H1 (cell line): Measurements from ENCODE around the gene USP20. TPM values are rescaled to one million over a fixed set of nuclear protein-coding genes. Genes with fewer than 3 reads are reported as not detected.

Experiments used
- CTCF ChIA-PET: fragments of 300-600 bp; sonication (Branson Sonifier 250); formaldehyde crosslinking; loops from one replicate; lab custom pipeline; 2021; ENCODE audit not compliant: partially characterized antibody; lab: Charles Lee
- POLR2A ChIA-PET: fragments of 300-600 bp; sonication (Branson Sonifier 250); formaldehyde crosslinking; loops from one replicate; lab custom pipeline; 2021; ENCODE audit warnings: inconsistent platforms; ENCODE audit not compliant: partially characterized antibody; lab: Charles Lee
- DNase-seq, 2 experiments: peaks; one replicate each; pipeline versions ENCODE4 v3.0.0 to v3.0.0-alpha.2; 2010 to 2022; ENCODE audit warnings: low spot score in 2 of 2, low read depth in 1 of 2, mixed read lengths in 1 of 2
- FAIRE-seq: peaks from 2 replicates; lab custom pipeline; 2011; peaks lifted over from hg19 to GRCh38; lab: Jason Lieb, UNC
- H2AFZ ChIP-seq: 2 replicates; pipeline ENCODE4 v1.8.1; 2012; ENCODE audit warnings: low read length, inconsistent platforms
- H2AK5ac ChIP-seq: 2 replicates; pipeline ENCODE4 v1.6.1; 2013; ENCODE audit warnings: low read depth, low read length
- H2BK120ac ChIP-seq: replicated peaks from 2 replicates; pipeline ENCODE3; 2013; ENCODE audit warnings: low read depth, low read length, inconsistent platforms
- H2BK12ac ChIP-seq: 2 replicates; pipeline ENCODE4 v1.6.1; 2013; ENCODE audit warnings: low read depth, low read length
- H2BK15ac ChIP-seq: 2 replicates; pipeline ENCODE4 v1.6.1; 2013; ENCODE audit warnings: low read length
- H2BK20ac ChIP-seq: 2 replicates; pipeline ENCODE4 v1.6.1; 2013; ENCODE audit warnings: low read length
- H2BK5ac ChIP-seq: 2 replicates; pipeline ENCODE4 v1.6.1; 2013; ENCODE audit warnings: low read depth, low read length
- H3K14ac ChIP-seq: 2 replicates; pipeline ENCODE4 v1.6.1; 2013; ENCODE audit warnings: inconsistent platforms; ENCODE audit not compliant: insufficient read length
- H3K18ac ChIP-seq: 2 replicates; pipeline ENCODE4 v1.6.1; 2013; ENCODE audit warnings: low read length; ENCODE audit errors: extremely low read depth
- H3K23ac ChIP-seq: 2 replicates; pipeline ENCODE4 v1.6.1; 2013; ENCODE audit warnings: inconsistent platforms; ENCODE audit not compliant: insufficient read length
- H3K23me2 ChIP-seq: 2 replicates; pipeline ENCODE4 v1.6.1; 2013; ENCODE audit warnings: low read depth, low read length
- H3K27ac ChIP-seq: 2 replicates; pipeline ENCODE4 v1.6.1; 2011; ENCODE audit warnings: low read depth, low read length, inconsistent platforms
- H3K27me3 ChIP-seq, 4 experiments: replicated peaks in 1 of 4; 1 replicate in 1 of 4; 2 replicates in 3 of 4; pipeline versions ENCODE4 v1.6.1 to v1.8.1; 2011 to 2013; ENCODE audit warnings: low read length in 3 of 4, mild to moderate bottlenecking in 3 of 4, inconsistent platforms in 2 of 4, mixed read lengths in 2 of 4, moderate library complexity in 1 of 4; ENCODE audit not compliant: control insufficient read depth in 3 of 4, insufficient read depth in 3 of 4; ENCODE audit errors: extremely low read depth in 1 of 4
- H3K36me3 ChIP-seq, 4 experiments: 2 replicates each; pipeline versions ENCODE4 v1.6.1 to v1.8.1; 2011 to 2013; ENCODE audit warnings: mild to moderate bottlenecking in 4 of 4, low read length in 3 of 4, moderate library complexity in 2 of 4, control low read depth in 1 of 4, inconsistent platforms in 1 of 4; ENCODE audit not compliant: insufficient read depth in 4 of 4, control insufficient read depth in 2 of 4
- H3K4ac ChIP-seq: replicated peaks from 2 replicates; pipeline ENCODE3; 2013; ENCODE audit warnings: low read length, low read depth, mixed read lengths, inconsistent platforms; ENCODE audit not compliant: insufficient read length
- H3K4me1 ChIP-seq, 4 experiments: replicated peaks in 1 of 4; 1 replicate in 1 of 4; 2 replicates in 3 of 4; pipeline versions ENCODE4 v1.6.1 to v1.8.1; 2011 to 2013; ENCODE audit warnings: low read length in 3 of 4, inconsistent platforms in 2 of 4, mixed read lengths in 1 of 4; ENCODE audit not compliant: insufficient read depth in 4 of 4, control insufficient read depth in 3 of 4
- H3K4me2 ChIP-seq, 2 experiments: 2 replicates each; pipeline versions ENCODE4 v1.6.1 to v1.8.1; 2011 to 2013; ENCODE audit warnings: low read depth in 2 of 2, low read length in 2 of 2, control low read depth in 1 of 2, inconsistent platforms in 1 of 2, mild to moderate bottlenecking in 1 of 2; ENCODE audit not compliant: insufficient read depth in 1 of 2
- H3K4me3 ChIP-seq, 4 experiments: fragments of 200-600, 300-600 bp in 1 of 4; sonication (generic), shearing (Covaris generic), sonication (Bioruptor Twin) in 1 of 4; 2 replicates each; pipeline versions ENCODE4 v1.5.1 to v1.8.1; 2011 to 2016; ENCODE audit warnings: low read length in 4 of 4, low read depth in 3 of 4, control low read depth in 2 of 4, inconsistent platforms in 2 of 4, mild to moderate bottlenecking in 2 of 4, mixed read lengths in 1 of 4, moderate library complexity in 1 of 4; ENCODE audit not compliant: insufficient read depth in 2 of 4; ENCODE audit errors: extremely low read depth in 1 of 4
- H3K56ac ChIP-seq: replicated peaks from 2 replicates; pipeline ENCODE3; 2013; ENCODE audit warnings: low read depth, mild to moderate bottlenecking, mixed read lengths, low read length, inconsistent platforms; ENCODE audit not compliant: insufficient read length
- H3K79me1 ChIP-seq: 2 replicates; pipeline ENCODE4 v1.6.1; 2013; ENCODE audit warnings: low read depth, low read length, control low read depth
- H3K79me2 ChIP-seq, 2 experiments: 2 replicates each; pipeline versions ENCODE4 v1.6.1 to v1.8.1; 2012 to 2013; ENCODE audit warnings: low read length in 2 of 2, mild to moderate bottlenecking in 2 of 2, inconsistent platforms in 1 of 2; ENCODE audit not compliant: insufficient read depth in 2 of 2, control insufficient read depth in 1 of 2
- H3K9ac ChIP-seq, 4 experiments: replicated peaks in 1 of 4; 1 replicate in 1 of 4; 2 replicates in 3 of 4; pipeline versions ENCODE4 v1.6.1 to v1.8.1; 2011 to 2013; ENCODE audit warnings: low read depth in 3 of 4, low read length in 3 of 4, control low read depth in 2 of 4, mild to moderate bottlenecking in 2 of 4, moderate library complexity in 2 of 4, inconsistent platforms in 1 of 4; ENCODE audit errors: extremely low read depth in 1 of 4
- H3K9me3 ChIP-seq, 2 experiments: 2 replicates each; pipeline versions ENCODE4 v1.6.1 to v1.8.1; 2012 to 2013; ENCODE audit warnings: mild to moderate bottlenecking in 2 of 2, moderate library complexity in 2 of 2, control low read depth in 1 of 2, inconsistent platforms in 1 of 2, low read depth in 1 of 2, low read length in 1 of 2, mixed read lengths in 1 of 2; ENCODE audit not compliant: insufficient read depth in 2 of 2
- H4K20me1 ChIP-seq, 2 experiments: replicated peaks in 1 of 2; 2 replicates each; pipeline versions ENCODE3 to v1.8.1; 2011 to 2013; ENCODE audit warnings: inconsistent platforms in 2 of 2, low read length in 2 of 2, mild to moderate bottlenecking in 1 of 2; ENCODE audit not compliant: insufficient read depth in 2 of 2, control insufficient read depth in 1 of 2
- H4K5ac ChIP-seq: 2 replicates; pipeline ENCODE4 v1.6.1; 2013; ENCODE audit warnings: low read length, low read depth, mixed read lengths, inconsistent platforms; ENCODE audit not compliant: insufficient read length
- H4K8ac ChIP-seq: 2 replicates; pipeline ENCODE4 v1.8.0; 2013; ENCODE audit warnings: mild to moderate bottlenecking, moderate library complexity, low read length, inconsistent platforms; ENCODE audit not compliant: insufficient read depth; ENCODE audit errors: extremely low read depth
- H4K91ac ChIP-seq: replicated peaks from 2 replicates; pipeline ENCODE3; 2013; ENCODE audit warnings: low read length, mixed read lengths, inconsistent platforms; ENCODE audit not compliant: insufficient read length
- ASH2L ChIP-seq: fragments of 200-600, 300-600 bp; sonication (generic); IDR thresholded peaks from one replicate; pipeline ENCODE4 v1.7.1; 2017; ENCODE audit warnings: low read length
- GABPA ChIP-seq: IDR thresholded peaks from 2 replicates; pipeline ENCODE4 v1.6.1; 2011; ENCODE audit warnings: mild to moderate bottlenecking, low read length, moderate library complexity, borderline replicate concordance; ENCODE audit not compliant: insufficient read depth
- HDAC2 ChIP-seq, 2 experiments: fragments of 300-600 bp in 1 of 2; sonication (generic) in 1 of 2; IDR thresholded peaks; 2 replicates each; pipeline ENCODE4 v1.6.1; 2011 to 2012; ENCODE audit warnings: low read depth in 2 of 2, low read length in 2 of 2, mild to moderate bottlenecking in 2 of 2, moderate library complexity in 2 of 2, borderline replicate concordance in 1 of 2, inconsistent platforms in 1 of 2
- KDM5A ChIP-seq: fragments of 200-600 bp; IDR thresholded peaks from 2 replicates; pipeline ENCODE4 v1.7.1; 2012; ENCODE audit warnings: mild to moderate bottlenecking, low read length, inconsistent platforms, mixed read lengths
- NRF1 ChIP-seq: IDR thresholded peaks from 2 replicates; pipeline ENCODE4 v1.6.1; 2011; ENCODE audit warnings: mild to moderate bottlenecking, low read depth, low read length, improper control_type of control experiment
- POU5F1 ChIP-seq: IDR thresholded peaks from 2 replicates; pipeline ENCODE4 v1.6.1; 2011; ENCODE audit warnings: low read depth, mild to moderate bottlenecking, low read length, moderate library complexity
- RAD21 ChIP-seq, 2 experiments: IDR thresholded peaks in 1 of 2; conservative IDR thresholded peaks in 1 of 2; 2 replicates each; pipeline ENCODE4 v1.6.1; 2011; ENCODE audit warnings: low read depth in 2 of 2, low read length in 2 of 2, improper control_type of control experiment in 1 of 2, inconsistent platforms in 1 of 2, mild to moderate bottlenecking in 1 of 2, moderate library complexity in 1 of 2
- RNF2 ChIP-seq: fragments of 200-900, 300-1000 bp; sonication (generic); IDR thresholded peaks from 2 replicates; pipeline ENCODE4 v1.7.1; 2016; ENCODE audit warnings: borderline replicate concordance, low read depth, mild to moderate bottlenecking, antibody characterized with exemption, low read length; ENCODE audit not compliant: poor library complexity, severe bottlenecking; ENCODE audit errors: missing control alignments
- SIN3A ChIP-seq, 2 experiments: IDR thresholded peaks in 1 of 2; conservative IDR thresholded peaks in 1 of 2; 2 replicates each; pipeline ENCODE4 v1.6.1; 2011 to 2012; ENCODE audit warnings: low read length in 2 of 2, improper control_type of control experiment in 1 of 2, low read depth in 1 of 2, mild to moderate bottlenecking in 1 of 2
- SIX5 ChIP-seq: IDR thresholded peaks from 2 replicates; pipeline ENCODE4 v1.6.1; 2011; ENCODE audit warnings: mild to moderate bottlenecking, low read depth, low read length
- TEAD4 ChIP-seq: IDR thresholded peaks from 2 replicates; pipeline ENCODE4 v1.6.1; 2012; ENCODE audit warnings: low read depth, low read length, inconsistent platforms, mixed read lengths
- WGBS, 2 experiments: shearing (Covaris generic) in 1 of 2; methylation state at CpG; one replicate each; pipeline versions ENCODE4 v1.1.6 to v1.1.7; 2013 to 2015; ENCODE audit warnings: low lambda C conversion rate in 2 of 2, mixed read lengths in 2 of 2, inconsistent platforms in 1 of 2, low coverage in 1 of 2, missing lambda C conversion rate in 1 of 2; ENCODE audit not compliant: insufficient replicate concordance in 2 of 2, insufficient coverage in 1 of 2, insufficient read length in 1 of 2; ENCODE audit errors: extremely low coverage in 1 of 2, missing lambda C conversion rate in 1 of 2; 5-methylcytosine and 5-hydroxymethylcytosine counted together
- polyA plus RNA-seq, 7 experiments: library from polyadenylated mRNA; depleted of rRNA in 3 of 7; stranded (reverse) in 5 of 7; unstranded in 2 of 7; fragments of >200 nt in 5 of 7; fragments of 200-250 nt in 2 of 7; gene quantifications; 1 replicate in 5 of 7; 2 replicates in 1 of 7; 4 replicates in 1 of 7; pipeline versions ENCODE4 v1.2.1 to v1.2.3, GENCODE V29; 2011 to 2013; ENCODE audit warnings: missing spikeins in 2 of 7, mixed read lengths in 2 of 7
- total RNA-seq: library from RNA; stranded (reverse); fragmentation: NEBNext Ultra II Directional; extraction: Animal tissue kit (Norgen Biotek cat#: 25700); gene quantifications from 2 replicates; pipeline ENCODE4 v1.2.1, GENCODE V29; 2021
- TF ChIP-seq, protein P1 (sequence below): IDR thresholded peaks from 2 replicates; pipeline ENCODE4 v1.6.1; 2012; ENCODE audit warnings: inconsistent platforms

Gene USP20
- total and polyA plus RNA-seq, 2 of the 8 experiments (the other 6 are each of a cell fraction or from before 2014, with no cell fraction given), result 13.4 to 23.0 TPM

DNA sequence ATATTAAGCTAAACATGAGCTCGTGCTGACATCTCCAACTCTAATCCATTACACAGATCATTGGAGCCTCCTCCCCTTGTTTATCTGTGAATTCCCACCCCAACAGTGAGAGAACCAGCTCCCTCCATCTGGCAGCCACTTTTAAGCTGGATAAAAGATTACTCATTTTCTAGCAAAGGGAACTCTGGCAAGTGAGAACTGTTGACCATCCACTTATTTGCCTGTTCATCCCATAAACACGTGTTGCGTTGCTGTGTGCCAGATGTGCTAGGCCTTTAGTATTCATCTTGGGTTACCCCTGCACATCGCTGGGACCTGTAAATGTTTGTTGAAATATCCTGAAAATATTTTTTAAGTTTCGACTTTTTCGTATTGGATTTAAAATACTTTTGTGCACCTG, 8.9 kb upstream of the USP20 start:
- H3K14ac ChIP-seq, result no peak overlapping the region
- H2BK20ac ChIP-seq, result no peak overlapping the region
- CTCF ChIA-PET, result interaction anchor here (0.6 to 1.3 kb wide), 4 partner anchors 24 to 858 kb away, joined by 3 read pairs; no protein-coding TSS in a partner anchor
- no peak overlapping the region for H3K4me2 ChIP-seq
- H4K20me1 ChIP-seq, result peaks cover 2 to 6% of the 10 kb centered on the region in 2 experiments
- H2BK12ac ChIP-seq, result no peak overlapping the region
- H2BK5ac ChIP-seq, result no peak overlapping the region
- WGBS, 2 experiments, result 93% methylated on average over 6 of the region's 6 CpGs; no CpG with 5 or more reads in 1 of the 2 experiments
- no peak overlapping the region for H2BK120ac ChIP-seq
- no peak overlapping the region for H2BK15ac ChIP-seq
- DNase-seq (no peak), FAIRE-seq (no peak)
- H3K56ac ChIP-seq, result no peak overlapping the region
- H3K23ac ChIP-seq, result no peak overlapping the region
- H3K23me2 ChIP-seq, result peaks cover 5% of the 10 kb centered on the region; the same call in 1 of the 2 replicates
- no peak overlapping the region for H3K27ac ChIP-seq
- POLR2A ChIA-PET, result interaction anchor here (1.6 kb wide), 1 partner anchor 8 kb away, joined by 3 read pairs; no protein-coding TSS in a partner anchor
- peaks cover 0 to 5% (median 4%) of the 10 kb centered on the region in 4 experiments; a peak in 5 of 7 replicates for H3K4me1 ChIP-seq
- no peak overlapping the region for H2AK5ac ChIP-seq
- no peak overlapping the region for H4K8ac ChIP-seq
- peaks cover 22 to 44% (median 32%) of the 10 kb centered on the region in 4 experiments for H3K36me3 ChIP-seq
- H3K27me3 ChIP-seq, result no peaks in the 10 kb centered on the region; a peak in 1 of 7 replicates
- H3K9me3 ChIP-seq, result no peaks in the 10 kb centered on the region
- no peak overlapping the region for H3K18ac ChIP-seq
- no peak overlapping the region for H3K4me3 ChIP-seq
- no peak overlapping the region for H4K91ac ChIP-seq
- no peak overlapping the region for H3K9ac ChIP-seq
- no peak overlapping the region for H2AFZ ChIP-seq
- no peak overlapping the region for H3K4ac ChIP-seq
- H3K79me1 ChIP-seq, result peaks cover 6% of the 10 kb centered on the region
- H4K5ac ChIP-seq, result no peak overlapping the region
- H3K79me2 ChIP-seq, result peaks cover 0 to 11% of the 10 kb centered on the region in 2 experiments; a peak in 2 of 4 replicates
- no peak for TF ChIP-seq RNF2
- no peak for TF ChIP-seq RAD21 (IDR thresholded peaks at IDR 0.05 in 1 of 2, conservative IDR thresholded peaks at IDR 0.05 in 1 of 2; ENCODE audit: low read depth in 2 of 2, low read length in 2 of 2)
- TF ChIP-seq NRF1, result no peak
- TF ChIP-seq SIN3A (conservative IDR thresholded peaks at IDR 0.05 in 1 of 2, IDR thresholded peaks at IDR 0.05 in 1 of 2; ENCODE audit: low read depth in 1 of 2, low read length in 2 of 2), result no peak
- TF ChIP-seq HDAC2 (IDR thresholded peaks at IDR 0.05; ENCODE audit: borderline replicate concordance in 1 of 2, low read depth in 2 of 2, low read length in 2 of 2), result no peak
- no peak for TF ChIP-seq KDM5A
- no peak for TF ChIP-seq POU5F1
- TF ChIP-seq ASH2L, result no peak
- TF ChIP-seq GABPA, result no peak
- TF ChIP-seq TEAD4, result no peak
- no peak for TF ChIP-seq SIX5
- TF ChIP-seq, protein P1, sequence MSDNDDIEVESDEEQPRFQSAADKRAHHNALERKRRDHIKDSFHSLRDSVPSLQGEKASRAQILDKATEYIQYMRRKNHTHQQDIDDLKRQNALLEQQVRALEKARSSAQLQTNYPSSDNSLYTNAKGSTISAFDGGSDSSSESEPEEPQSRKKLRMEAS, result no peak
